Motor neuron (in vitro differentiated cells): ENCODE results near the gene NPIPB6. TPM values are rescaled to one million over a fixed set of nuclear protein-coding genes. Genes with fewer than 3 reads are reported as not detected.
A peak's percentile ranks its signal among the peaks of the same experiment; 100 is the strongest.
"Not testable (repeated sequence)": the region's sequence is repeated elsewhere in the genome, so short reads cannot be mapped to it uniquely, and the experiment has no call there.

Experiments
- ATAC-seq, 8 experiments: fragments of 200-7000 bp; cut with Tn5 transposase; replicated peaks in 6 of 8; 2 replicates each; pipeline ENCODE4 v1.8.0; 2021; ENCODE audit warnings: mild to moderate bottlenecking in 8 of 8, moderate library complexity in 8 of 8
- H3K27ac ChIP-seq, 2 donors: fragments of 250-450 bp; sonication (Bioruptor Pico); 2 replicates each; pipeline ENCODE4 v1.9.0; 2021; ENCODE audit warnings: antibody characterized with exemption in 2 of 2, mild to moderate bottlenecking in 2 of 2, moderate library complexity in 1 of 2
- H3K4me1 ChIP-seq, 2 donors: fragments of 250-450 bp; sonication (Bioruptor Pico); replicated peaks in 1 of 2; 2 replicates each; pipeline ENCODE4 v1.6.1; 2021; ENCODE audit warnings: antibody characterized with exemption in 2 of 2, mild to moderate bottlenecking in 2 of 2, moderate library complexity in 1 of 2
- H3K4me3 ChIP-seq, 5 donors: fragments of 250-450 bp; sonication (Bioruptor Pico); 2 replicates each; pipeline ENCODE4 v1.9.0; 2021; ENCODE audit warnings: antibody characterized with exemption in 5 of 5, mild to moderate bottlenecking in 5 of 5, moderate library complexity in 4 of 5
- WGBS, 10 experiments: fragments of 450-650 bp; shearing (Covaris generic); methylation state at CpG; one replicate each; pipeline ENCODE4 v1.0.0; 2022; 5-methylcytosine and 5-hydroxymethylcytosine counted together
- in situ Hi-C, 9 experiments: fragments of 400-800 bp; cut with MboI; loops; one replicate each; pipeline ENCODE4 v1.15.0; 2021; ENCODE audit warnings: low sequenced_read_pairs in 9 of 9, low pct_unique_long_range_greater_than_20kb in 2 of 9; ENCODE audit not compliant: unreplicated experiment in 9 of 9
- total RNA-seq, 8 experiments: library from RNA; unstranded; fragments of 300-600 nt; gene quantifications; 2 replicates each; pipeline versions ENCODE4 v1.2.3 to v1.2.4, GENCODE V29; 2022

Gene NPIPB6
- total RNA-seq, 8 experiments from 2014 or later, result 0.88 to 3.1 (median 1.6) TPM; not detected in 2

DNA sequence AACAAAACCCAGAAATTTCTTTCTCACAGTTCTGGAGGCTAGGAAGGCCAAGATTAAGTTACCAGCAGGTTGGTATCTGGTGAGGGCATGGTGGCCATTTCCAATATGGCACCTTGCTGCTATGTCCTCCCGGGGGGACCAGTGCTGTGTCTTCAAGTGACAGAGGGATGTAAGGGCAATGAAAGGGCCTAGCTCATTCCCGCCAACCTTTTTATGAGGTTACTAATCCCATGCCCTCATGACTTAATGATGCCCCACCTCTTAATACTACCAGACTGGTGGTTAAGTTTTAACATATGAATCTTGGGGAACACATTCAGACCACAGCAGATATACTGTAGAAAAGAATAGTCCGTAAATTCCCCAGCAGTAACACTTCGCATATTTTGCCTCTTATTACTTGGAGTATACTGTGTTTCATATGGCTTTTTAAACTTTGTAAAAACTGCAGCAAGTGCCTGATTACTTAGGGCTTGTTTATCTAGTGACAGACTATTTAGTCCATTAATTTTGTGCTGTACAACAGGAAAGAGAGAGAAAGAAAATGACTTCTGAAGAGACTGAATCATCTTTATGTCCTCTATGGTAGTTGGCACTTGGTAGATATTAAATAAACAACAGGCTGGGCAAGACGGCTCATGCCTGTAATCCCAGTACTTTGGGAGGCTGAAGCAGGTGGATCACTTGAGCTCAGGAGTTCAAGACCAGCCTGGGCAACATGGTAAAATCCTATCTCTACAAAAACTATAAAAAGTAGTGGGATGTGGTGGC is 26.2 kb downstream of the NPIPB6 start:
- H3K4me3 ChIP-seq, in situ Hi-C loops, ATAC-seq, H3K4me1 ChIP-seq, H3K27ac ChIP-seq: not testable (repeated sequence)
- 71 to 90% (median 77%) methylated on average over 1 to 2 of the region's 5 CpGs; no CpG with 5 or more reads in 4 of the 10 experiments for WGBS, 10 experiments

- H3K4me1 ChIP-seq, H3K4me3 ChIP-seq, ATAC-seq, H3K27ac ChIP-seq, in situ Hi-C loops: not testable (repeated sequence)
- 0% methylated on average over 1 of the region's 8 CpGs; no CpG with 5 or more reads in 9 of the 10 experiments for WGBS, 10 experiments
Measured at GRCh38 chr16:28335678-28336077, 27.6 kb downstream of the NPIPB6 start.

GRCh38 chr16:28332632-28333031 is 30.7 kb downstream of the NPIPB6 start:
- WGBS, 10 experiments, result no CpG with 5 or more reads among the region's 6 CpGs

DNA sequence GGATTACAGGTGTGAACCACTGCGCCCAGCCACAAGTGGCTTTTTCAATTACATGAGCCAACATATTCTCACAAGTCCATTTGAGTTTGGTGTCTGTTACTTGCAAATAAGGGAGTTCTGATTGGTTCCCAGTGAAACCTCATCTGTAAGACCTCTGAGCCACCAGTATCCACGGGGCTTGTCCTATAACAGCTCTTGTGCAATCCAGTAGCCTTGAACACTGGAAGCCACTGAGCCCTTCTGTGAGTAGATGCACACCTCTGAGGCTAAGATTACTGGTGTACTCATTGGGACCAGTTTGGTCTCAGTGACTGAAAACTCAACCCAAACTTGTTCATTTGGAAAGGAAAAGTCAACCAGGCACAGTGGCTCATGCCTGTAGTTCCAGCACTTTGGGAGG is 32.3 kb downstream of the NPIPB6 start:
- ATAC-seq, result peak in 1 of 8 experiments; percentile 48
- in situ Hi-C loops, H3K4me3 ChIP-seq, H3K27ac ChIP-seq, H3K4me1 ChIP-seq: not testable (repeated sequence)
- WGBS, 10 experiments, result no CpG with 5 or more reads among the region's 2 CpGs

More at GRCh38 chr16:28332632-28333031, 30.7 kb downstream of the NPIPB6 start:
- H3K27ac ChIP-seq, in situ Hi-C loops, ATAC-seq, H3K4me3 ChIP-seq, H3K4me1 ChIP-seq: not testable (repeated sequence)

DNA sequence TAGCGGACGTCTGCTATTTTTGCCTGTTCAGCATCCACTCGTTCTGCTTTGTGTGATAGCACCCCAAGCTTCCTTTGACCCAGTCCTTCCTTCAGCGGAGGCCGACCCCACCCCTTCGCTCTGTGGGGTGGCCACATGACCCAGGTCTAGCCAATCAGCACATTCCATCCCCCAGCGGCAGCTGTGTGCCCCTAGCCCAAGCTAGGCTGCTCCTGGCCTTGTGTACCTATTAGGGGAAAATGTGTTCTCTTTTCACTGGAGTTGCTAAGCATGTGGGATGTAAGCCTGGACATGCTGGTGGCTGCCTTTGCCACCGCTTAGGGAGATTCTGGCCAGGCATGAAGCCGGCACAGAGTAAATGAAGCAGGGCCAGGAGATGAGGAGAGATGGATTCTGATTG is 33.1 kb downstream of the NPIPB6 start:
- H3K4me1 ChIP-seq, H3K4me3 ChIP-seq, in situ Hi-C loops: not testable (repeated sequence)
- ATAC-seq, result peak in 7 of 8 experiments; percentile 41 to 100 (median 100)
- 71% methylated on average over 1 of the region's 9 CpGs; no CpG with 5 or more reads in 9 of the 10 experiments for WGBS, 10 experiments
- H3K27ac ChIP-seq, result peak overlapping the region; percentile 38 to 75

DNA sequence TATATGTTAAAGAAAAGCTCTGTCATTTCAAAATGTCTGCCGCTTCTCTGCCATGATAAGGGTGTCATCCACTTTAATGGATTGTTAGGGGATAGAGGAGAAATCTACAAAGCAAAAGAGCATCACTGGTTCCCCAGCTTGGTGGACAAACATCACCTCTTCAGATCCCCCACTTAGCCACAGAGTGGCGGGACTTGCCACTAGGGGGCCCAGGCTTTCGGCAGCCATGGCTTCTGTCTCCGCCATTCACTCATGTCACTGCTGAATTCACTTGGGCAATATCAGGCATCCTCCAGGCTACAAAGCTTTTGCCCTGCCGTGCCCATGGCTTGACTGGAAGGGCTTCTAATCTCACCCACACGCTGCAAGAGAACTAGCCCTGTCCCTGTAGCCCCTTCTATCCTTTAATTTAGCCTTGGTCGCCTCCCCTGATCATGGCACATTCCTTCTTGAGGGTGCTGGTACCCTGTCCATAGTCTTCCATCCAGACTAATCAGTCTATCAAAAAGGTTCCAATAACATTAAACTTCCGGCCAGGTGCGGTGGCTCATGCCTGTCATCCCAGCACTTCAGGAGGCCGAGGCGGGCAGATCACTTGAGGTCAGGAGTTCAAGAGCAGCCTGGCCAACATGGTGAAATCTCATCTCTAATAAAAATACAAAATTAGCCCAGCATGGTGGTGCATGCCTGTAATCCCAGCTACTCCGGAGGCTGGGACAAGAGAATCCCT is 36.3 kb downstream of the NPIPB6 start:
- Histone ChIP-seq H3K4me3 (no peak overlapping the region), H3K27ac (no peak overlapping the region), H3K4me1 (peaks cover 3 to 4% of the 10 kb centered on the region in 2 donors)
- WGBS, 10 experiments, result 0 to 92% (median 74%) methylated on average over 1 to 11 of the region's 12 CpGs
- peak; percentile 35 to 94 (median 48) for ATAC-seq
- in situ Hi-C loops, result no loop called here

DNA sequence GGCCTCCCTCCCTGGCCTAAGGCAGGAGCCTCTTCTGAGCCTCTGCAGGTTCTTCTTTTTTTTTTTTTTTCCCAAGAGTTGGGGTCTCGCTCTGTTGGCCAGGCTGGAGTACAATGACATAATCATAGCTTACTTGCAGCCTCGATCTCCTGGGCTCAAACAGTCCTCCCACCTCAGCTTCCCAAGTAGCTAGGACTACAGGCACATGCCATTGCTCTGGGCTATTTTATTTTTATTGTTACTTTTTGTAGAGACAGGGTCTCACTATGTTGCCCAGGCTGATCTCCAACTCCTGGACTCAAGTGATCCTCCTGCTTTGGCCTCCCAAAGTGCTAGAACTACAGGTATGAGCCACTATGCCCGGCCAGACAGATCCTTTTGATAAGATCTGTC is 38.4 kb downstream of the NPIPB6 start:
- H3K27ac ChIP-seq, result no peak overlapping the region
- no peak for ATAC-seq
- WGBS, 10 experiments, result 40 to 100% (median 75%) methylated on average over 1 to 3 of the region's 3 CpGs; no CpG with 5 or more reads in 2 of the 10 experiments
- H3K4me3 ChIP-seq, result no peak overlapping the region
- in situ Hi-C loops, result no loop called here
- H3K4me1 ChIP-seq, result no peaks in the 10 kb centered on the region

GRCh38 chr16:28324235-28324886 is 38.9 kb downstream of the NPIPB6 start:
- H3K4me3 ChIP-seq, result no peak overlapping the region
- no peak overlapping the region for H3K27ac ChIP-seq
- ATAC-seq, result peak in 4 of 8 experiments; percentile 37 to 77 (median 61)
- in situ Hi-C loops, result no loop called here
- 67 to 100% (median 83%) methylated on average over 1 to 4 of the region's 5 CpGs; no CpG with 5 or more reads in 6 of the 10 experiments for WGBS, 10 experiments
- no peaks in the 10 kb centered on the region for H3K4me1 ChIP-seq

GRCh38 chr16:28321700-28322411 is 41.5 kb downstream of the NPIPB6 start:
- in situ Hi-C loops, result no loop called here
- WGBS, 10 experiments, result 40 to 60% methylated on average over 1 to 2 of the region's 20 CpGs; no CpG with 5 or more reads in 8 of the 10 experiments
- Histone ChIP-seq H3K4me1 (no peaks in the 10 kb centered on the region), H3K27ac (no peak overlapping the region), H3K4me3 (no peak overlapping the region)
- peak in 7 of 8 experiments; percentile 24 to 77 (median 34) for ATAC-seq

- in situ Hi-C loops, result no loop called here
- H3K27ac ChIP-seq, result no peak overlapping the region
- ATAC-seq, result no peak
- 93 to 100% methylated on average over 2 to 9 of the region's 49 CpGs; no CpG with 5 or more reads in 8 of the 10 experiments for WGBS, 10 experiments
- H3K4me1 ChIP-seq, result no peaks in the 10 kb centered on the region
- no peak overlapping the region for H3K4me3 ChIP-seq
Measured at GRCh38 chr16:28320741-28321140, 42.6 kb downstream of the NPIPB6 start.

DNA sequence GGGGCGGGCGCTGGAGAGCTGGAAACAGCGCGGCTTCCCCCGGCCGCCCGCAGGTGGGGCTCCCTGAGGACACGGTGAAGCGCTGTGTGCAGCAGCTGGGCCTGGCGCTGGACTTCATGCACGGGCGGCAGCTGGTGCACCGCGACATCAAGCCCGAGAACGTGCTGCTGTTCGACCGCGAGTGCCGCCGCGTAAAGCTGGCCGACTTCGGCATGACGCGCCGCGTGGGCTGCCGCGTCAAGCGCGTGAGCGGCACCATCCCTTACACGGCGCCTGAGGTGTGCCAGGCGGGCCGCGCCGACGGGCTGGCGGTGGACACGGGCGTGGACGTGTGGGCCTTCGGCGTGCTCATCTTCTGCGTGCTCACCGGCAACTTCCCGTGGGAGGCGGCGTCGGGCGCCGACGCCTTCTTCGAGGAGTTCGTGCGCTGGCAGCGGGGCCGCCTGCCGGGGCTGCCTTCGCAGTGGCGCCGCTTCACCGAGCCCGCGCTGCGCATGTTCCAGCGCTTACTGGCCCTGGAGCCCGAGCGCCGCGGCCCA is 43.2 kb downstream of the NPIPB6 start:
- H3K4me1 ChIP-seq, result no peaks in the 10 kb centered on the region
- no peak overlapping the region for H3K4me3 ChIP-seq
- in situ Hi-C loops, result no loop called here
- WGBS, 10 experiments, result 94 to 100% (median 97%) methylated on average over 4 to 15 of the region's 73 CpGs; no CpG with 5 or more reads in 7 of the 10 experiments
- no peak overlapping the region for H3K27ac ChIP-seq
- ATAC-seq, result no peak

GRCh38 chr16:28319476-28320022 is 43.8 kb downstream of the NPIPB6 start:
- 0 to 97% (median 49%) methylated on average over 1 to 7 of the region's 26 CpGs; no CpG with 5 or more reads in 6 of the 10 experiments for WGBS, 10 experiments
- ATAC-seq, result no peak

More at GRCh38 chr16:28319476-28320022, 43.8 kb downstream of the NPIPB6 start:
- Histone ChIP-seq H3K4me1 (no peaks in the 10 kb centered on the region), H3K27ac (no peak overlapping the region), H3K4me3 (no peak overlapping the region)
- in situ Hi-C loops, result no loop called here
